Endodermal cell (in vitro differentiated cells): ENCODE data around the gene OGDH. TPM values are rescaled to one million over a fixed set of nuclear protein-coding genes. Genes with fewer than 3 reads are reported as not detected.
"Not testable (repeated sequence)": the region's sequence is repeated elsewhere in the genome, so short reads cannot be mapped to it uniquely, and the experiment has no call there.

Experiments
- DNase-seq: peaks from one replicate; pipeline ENCODE4 v3.0.0-alpha.2; 2017
- H3K27ac ChIP-seq: 2 replicates; pipeline ENCODE4 v1.5.1; 2013; ENCODE audit warnings: mild to moderate bottlenecking, low read depth, low read length, moderate library complexity
- H3K27me3 ChIP-seq: 2 replicates; pipeline ENCODE4 v1.6.1; 2013; ENCODE audit warnings: mild to moderate bottlenecking, low read length, moderate library complexity; ENCODE audit not compliant: insufficient read depth, control insufficient read depth, poor library complexity, severe bottlenecking
- H3K36me3 ChIP-seq: 2 replicates; pipeline ENCODE4 v1.7.0; 2013; ENCODE audit warnings: mild to moderate bottlenecking, low read length, moderate library complexity; ENCODE audit not compliant: control insufficient read depth, insufficient read depth
- H3K4me1 ChIP-seq: one replicate; pipeline ENCODE4 v1.7.0; 2013; ENCODE audit warnings: low read length; ENCODE audit not compliant: control insufficient read depth, insufficient read depth
- H3K4me3 ChIP-seq: 2 replicates; pipeline ENCODE4 v1.5.1; 2013; ENCODE audit warnings: mild to moderate bottlenecking, low read length, moderate library complexity
- H3K9ac ChIP-seq: 2 replicates; pipeline ENCODE4 v1.6.1; 2013; ENCODE audit warnings: mild to moderate bottlenecking, low read length, moderate library complexity; ENCODE audit not compliant: poor library complexity, severe bottlenecking; ENCODE audit errors: extremely low read depth
- H3K9me3 ChIP-seq: 2 replicates; pipeline ENCODE4 v1.6.1; 2013; ENCODE audit warnings: mild to moderate bottlenecking, low read length, moderate library complexity; ENCODE audit not compliant: control insufficient read depth
- H3K27ac Mint-ChIP-seq: 2 replicates; pipeline ENCODE4 v1.8.0; 2020; ENCODE audit warnings: mixed read lengths
- H3K27me3 Mint-ChIP-seq: 2 replicates; pipeline ENCODE4 v1.8.0; 2021; ENCODE audit warnings: mild to moderate bottlenecking, mixed read lengths; ENCODE audit not compliant: insufficient read depth
- H3K36me3 Mint-ChIP-seq: 2 replicates; pipeline ENCODE4 v1.8.0; 2020; ENCODE audit warnings: low read depth, mixed read lengths
- H3K4me1 Mint-ChIP-seq: 2 replicates; pipeline ENCODE4 v1.8.0; 2020; ENCODE audit warnings: mixed read lengths
- H3K4me3 Mint-ChIP-seq: 2 replicates; pipeline ENCODE4 v1.8.0; 2020; ENCODE audit warnings: mild to moderate bottlenecking, moderate library complexity, mixed read lengths
- H3K9me3 Mint-ChIP-seq: 2 replicates; pipeline ENCODE4 v1.8.0; 2020; ENCODE audit warnings: mild to moderate bottlenecking, mixed read lengths
- CTCF ChIP-seq: fragments of 200-600 bp; sonication (generic); conservative IDR thresholded peaks from 2 replicates; pipeline ENCODE4 v1.5.0; 2021; ENCODE audit warnings: antibody characterized with exemption, mild to moderate bottlenecking
- WGBS, 2 experiments: methylation state at CpG; one replicate each; pipeline versions ENCODE4 v1.1.5 to v1.1.7; 2013; ENCODE audit warnings: missing lambda C conversion rate in 2 of 2, mixed read lengths in 1 of 2; ENCODE audit not compliant: insufficient coverage in 1 of 2, insufficient read length in 1 of 2; 5-methylcytosine and 5-hydroxymethylcytosine counted together
- total RNA-seq, 2 donors: library from RNA; stranded (reverse); fragmentation: NEBNext Ultra II Directional in 1 of 2; extraction: Animal tissue kit (Norgen Biotek cat#: 25700) in 1 of 2; gene quantifications; 2 replicates in 1 of 2; 3 replicates in 1 of 2; pipeline ENCODE4 v1.2.1, GENCODE V29; 2021

OGDH gene
- total RNA-seq, 2 donors from 2014 or later, result 82.5 to 96.0 TPM

- Histone ChIP-seq H3K27ac (no peak overlapping the region), H3K27me3 (peaks cover 4% of the 10 kb centered on the region), H3K4me1 (no peaks in the 10 kb centered on the region), H3K9ac (no peak overlapping the region), H3K36me3 (no peaks in the 10 kb centered on the region), H3K9me3 (no peaks in the 10 kb centered on the region), H3K4me3 (no peak overlapping the region)
- H3K36me3 Mint-ChIP-seq, result no peaks in the 10 kb centered on the region
- DNase-seq, result no peak
- WGBS, 2 experiments, result 86 to 92% methylated on average over 4 to 5 of the region's 5 CpGs
- H3K27ac Mint-ChIP-seq, result no peak overlapping the region
- peaks cover 12% of the 10 kb centered on the region for H3K27me3 Mint-ChIP-seq
- no peaks in the 10 kb centered on the region for H3K4me1 Mint-ChIP-seq
- H3K4me3 Mint-ChIP-seq, result no peak overlapping the region
- no peaks in the 10 kb centered on the region for H3K9me3 Mint-ChIP-seq
- no peak for TF ChIP-seq CTCF
Measured at GRCh38 chr7:44595934-44596635, 10.3 kb upstream of the OGDH start.

GRCh38 chr7:44597181-44597580 is 9.2 kb upstream of the OGDH start:
- not testable (repeated sequence) for H3K4me1 Mint-ChIP-seq, H3K36me3 ChIP-seq, DNase-seq, H3K4me3 Mint-ChIP-seq, H3K36me3 Mint-ChIP-seq, H3K9me3 Mint-ChIP-seq, H3K9ac ChIP-seq, H3K27me3 ChIP-seq, H3K27ac ChIP-seq, H3K27ac Mint-ChIP-seq, H3K4me3 ChIP-seq, H3K9me3 ChIP-seq, H3K4me1 ChIP-seq
- WGBS, 2 experiments, result 88 to 94% methylated on average over 7 to 8 of the region's 8 CpGs
- H3K27me3 Mint-ChIP-seq, result peaks cover 20% of the 10 kb centered on the region

- peaks cover 4% of the 10 kb centered on the region for H3K27me3 ChIP-seq
- no peaks in the 10 kb centered on the region for H3K36me3 ChIP-seq
- no peak overlapping the region for H3K9ac ChIP-seq
- Mint-ChIP-seq H3K4me3 (no peak overlapping the region), H3K4me1 (no peaks in the 10 kb centered on the region), H3K27me3 (peaks cover 18% of the 10 kb centered on the region), H3K9me3 (no peaks in the 10 kb centered on the region), H3K27ac (no peak overlapping the region), H3K36me3 (no peaks in the 10 kb centered on the region)
- H3K27ac ChIP-seq, result no peak overlapping the region
- no peaks in the 10 kb centered on the region for H3K4me1 ChIP-seq
- 64 to 68% methylated on average over 3 of the region's 3 CpGs for WGBS, 2 experiments
- DNase-seq, result no peak
- H3K9me3 ChIP-seq, result no peaks in the 10 kb centered on the region
- no peak overlapping the region for H3K4me3 ChIP-seq
- TF ChIP-seq CTCF, result no peak
Measured at GRCh38 chr7:44599222-44599621, 7.2 kb upstream of the OGDH start.

GRCh38 chr7:44602576-44602910 is 3.9 kb upstream of the OGDH start:
- no peak for TF ChIP-seq CTCF
- Mint-ChIP-seq H3K4me1 (peaks cover 4% of the 10 kb centered on the region), H3K27ac (no peak overlapping the region), H3K9me3 (no peaks in the 10 kb centered on the region), H3K27me3 (peaks cover 15% of the 10 kb centered on the region), H3K4me3 (no peak overlapping the region), H3K36me3 (peaks cover 2% of the 10 kb centered on the region)
- Histone ChIP-seq H3K4me3 (no peak overlapping the region), H3K9ac (no peak overlapping the region), H3K27ac (no peak overlapping the region), H3K27me3 (peaks cover 4% of the 10 kb centered on the region), H3K9me3 (no peaks in the 10 kb centered on the region), H3K4me1 (no peaks in the 10 kb centered on the region), H3K36me3 (no peaks in the 10 kb centered on the region)
- DNase-seq, result no peak
- 60 to 75% methylated on average over 1 of the region's 1 CpG for WGBS, 2 experiments
